ENCODE data around the gene RPRML.
A peak's percentile ranks its signal among the peaks of the same experiment; 100 is the strongest.
"Not testable (repeated sequence)": the region's sequence is repeated elsewhere in the genome, so short reads cannot be mapped to it uniquely, and the experiment has no call there.

Gene RPRML

GRCh38 chr17:46979147-46979863 is at the start of gene RPRML:
RPRML (minus strand) TSS chr17:46979253; CDS start chr17:46979007, 246 bp downstream.
- FAIRE-seq: no peak

DNA sequence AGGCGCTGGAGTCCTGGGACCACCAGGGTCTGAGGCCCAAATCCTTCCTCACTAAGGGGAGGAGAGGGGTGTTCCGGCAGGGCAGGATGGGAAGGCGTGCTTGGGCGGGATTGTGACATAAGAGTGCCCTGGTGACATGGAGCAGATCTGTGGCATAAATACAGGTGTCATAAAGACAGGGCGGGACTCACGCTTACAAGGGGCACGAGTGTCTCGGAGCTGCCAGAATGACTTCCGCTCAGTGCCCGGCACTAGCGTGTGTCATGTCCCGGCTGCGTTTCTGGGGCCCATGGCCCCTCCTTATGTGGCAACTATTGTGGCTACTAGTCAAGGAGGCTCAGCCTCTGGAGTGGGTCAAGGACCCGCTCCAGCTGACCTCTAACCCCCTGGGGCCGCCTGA is 37.9 kb upstream of the RPRML start:
- FAIRE-seq: not testable (repeated sequence)

DNA sequence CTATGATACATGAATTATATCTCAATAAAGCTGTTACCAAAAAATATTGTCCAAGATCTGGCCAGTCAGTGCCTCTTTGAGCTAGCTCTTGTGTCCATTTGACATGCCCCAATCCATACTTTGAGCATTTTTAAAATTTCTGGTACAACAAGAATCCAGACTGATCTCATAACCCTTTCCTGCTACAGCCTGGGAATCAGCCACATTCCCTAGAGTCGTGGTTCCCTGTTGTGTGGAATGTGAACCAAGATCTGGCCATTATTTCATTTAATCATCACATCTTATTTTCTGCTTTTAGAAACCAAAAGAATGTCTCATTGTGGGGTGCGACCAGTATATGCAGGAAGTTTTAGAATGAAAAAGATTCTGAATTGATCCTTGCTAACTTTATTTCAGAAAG is 34.3 kb upstream of the RPRML start:
- FAIRE-seq: no peak

DNA sequence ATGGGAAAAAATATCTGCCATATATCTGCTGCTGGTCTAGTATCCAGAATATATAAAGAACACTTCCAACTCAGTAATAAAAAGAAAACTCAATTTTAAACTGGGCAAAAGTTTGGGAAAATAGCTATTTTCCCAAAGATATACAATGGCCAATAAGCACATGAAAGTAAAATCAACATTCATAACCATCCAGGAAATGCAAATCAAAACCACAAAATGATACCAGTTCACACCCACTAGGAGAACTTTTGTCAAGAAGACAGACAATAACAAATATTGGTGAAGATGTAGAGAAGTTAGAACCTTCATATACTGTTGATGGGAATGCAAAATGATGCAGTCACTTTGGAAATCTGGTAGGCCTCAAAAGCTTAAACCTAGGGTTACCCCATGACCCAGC is 33.4 kb upstream of the RPRML start:
- no peak for FAIRE-seq

DNA sequence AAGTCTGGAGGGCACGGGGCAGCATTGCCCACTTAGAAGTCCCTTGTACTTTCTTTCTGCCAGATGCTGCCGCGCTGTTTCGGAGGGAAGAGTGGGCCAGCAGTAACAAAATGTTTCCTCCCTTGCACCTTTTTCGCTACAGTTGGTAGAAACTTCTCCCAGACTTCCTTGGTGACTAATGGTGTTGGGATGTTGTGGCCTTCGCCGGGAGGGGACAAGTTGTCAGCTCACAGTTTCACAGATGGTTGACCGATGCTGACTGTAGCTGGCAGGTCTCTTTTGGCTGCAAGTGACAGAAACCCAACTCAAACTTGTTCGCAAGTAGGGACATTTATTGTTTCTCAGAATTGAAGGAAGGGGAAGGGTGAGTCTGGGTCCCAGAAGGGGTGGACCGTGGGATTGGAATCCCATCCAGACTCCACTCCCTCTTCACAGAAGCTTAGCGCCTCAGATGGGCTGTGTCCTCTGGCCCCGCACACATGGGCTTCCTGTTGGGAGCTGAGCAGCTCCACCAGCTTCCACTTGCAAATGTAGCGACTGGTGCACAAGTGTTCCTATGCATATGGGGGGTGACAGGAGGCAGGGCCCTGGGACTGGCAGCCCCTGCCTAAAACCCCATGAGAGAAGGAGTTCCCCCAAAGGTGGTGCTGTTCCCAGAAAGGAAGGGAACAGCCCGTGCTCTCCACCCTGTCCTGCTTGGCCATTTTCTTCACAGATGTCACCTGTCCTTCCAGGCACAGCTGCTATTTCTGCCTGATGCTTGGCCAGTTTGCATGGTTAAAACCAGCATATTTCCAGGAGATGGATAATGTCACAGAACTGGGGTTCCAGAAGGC is 30.9 kb upstream of the RPRML start:
- FAIRE-seq: no peak

DNA sequence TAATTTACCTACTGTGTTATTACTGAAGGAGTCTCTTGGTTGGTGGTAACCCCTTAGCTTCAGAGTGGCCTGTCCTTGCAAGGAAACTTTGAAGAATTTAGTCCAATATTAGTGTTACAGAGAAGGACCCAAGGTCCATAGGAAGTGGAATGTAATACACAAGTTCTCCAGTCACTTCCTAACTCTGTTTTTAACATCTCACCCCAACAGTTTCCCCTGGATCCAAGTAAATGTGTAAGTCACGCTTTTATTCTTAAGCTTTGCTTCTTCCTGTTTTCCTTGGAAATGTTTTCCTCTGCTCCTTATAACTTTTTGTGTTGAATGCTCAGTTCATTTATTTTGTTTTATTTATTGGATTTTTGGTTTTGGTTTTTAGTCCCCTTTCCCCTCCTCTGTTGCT is 25.9 kb upstream of the RPRML start:
- FAIRE-seq: no peak

GRCh38 chr17:47003864-47004263 is 24.8 kb upstream of the RPRML start:
- FAIRE-seq: not testable (repeated sequence)

GRCh38 chr17:46995841-46996571 is 17.0 kb upstream of the RPRML start:
- FAIRE-seq: no peak

DNA sequence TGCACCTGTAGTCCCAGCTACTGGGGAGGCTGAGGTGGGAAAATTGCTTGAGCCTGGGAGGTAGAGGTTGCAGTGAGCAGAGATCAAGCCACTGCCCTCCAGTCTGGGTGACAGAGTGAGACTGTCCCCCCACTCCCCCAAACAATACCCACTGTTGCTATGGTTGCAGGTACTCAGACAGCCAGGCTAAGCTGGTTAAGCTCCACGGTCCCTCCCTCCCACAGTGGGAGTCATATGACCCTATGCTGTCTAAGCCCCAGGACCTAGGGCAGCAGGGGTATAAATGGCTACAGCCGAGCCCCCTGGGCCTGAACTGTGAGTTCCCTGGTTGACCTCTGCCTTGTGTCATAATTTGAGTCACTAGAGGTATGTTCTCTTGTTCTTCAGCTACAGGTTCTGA is 15.9 kb upstream of the RPRML start:
- no peak for FAIRE-seq

DNA sequence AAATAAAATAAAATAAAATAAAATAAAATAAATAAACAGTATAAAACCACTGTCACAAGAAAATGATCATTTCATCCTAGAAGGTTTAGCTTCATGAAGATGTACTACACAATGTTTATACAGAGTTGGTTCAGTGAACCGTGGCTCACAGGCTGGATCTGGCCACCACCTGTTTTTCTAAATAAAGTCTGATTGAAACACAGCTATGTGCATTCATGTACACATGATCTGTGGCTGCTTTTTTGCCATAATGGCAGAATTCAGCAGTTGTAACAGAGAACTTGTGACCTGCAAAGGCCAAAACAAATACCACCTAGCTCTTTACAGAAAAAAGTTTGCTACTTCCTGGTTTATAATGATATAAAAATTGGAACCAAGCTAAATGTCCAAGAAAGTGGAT is 12.6 kb upstream of the RPRML start:
- no peak for FAIRE-seq

GRCh38 chr17:46989637-46990431 is 10.8 kb upstream of the RPRML start:
- FAIRE-seq: no peak

DNA sequence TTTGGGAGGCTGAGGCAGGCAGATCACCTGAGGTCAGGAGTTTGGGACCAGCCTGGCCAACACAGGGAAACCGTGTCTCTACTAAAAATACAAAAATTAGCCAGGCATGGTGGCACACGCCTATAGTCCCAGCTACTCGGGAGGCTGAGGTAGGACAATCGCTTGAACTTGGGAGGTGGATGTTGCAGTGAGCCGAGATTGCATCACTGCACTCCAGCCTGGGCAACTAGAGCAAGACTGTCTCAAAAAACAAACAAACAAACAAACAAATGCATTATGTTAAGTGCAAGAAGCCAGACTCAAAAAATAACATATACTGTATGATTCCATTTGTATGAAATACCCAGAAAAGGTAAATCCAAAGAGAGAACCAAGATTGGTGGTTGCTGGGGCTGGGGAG is 8.9 kb upstream of the RPRML start:
- FAIRE-seq: not testable (repeated sequence)

- FAIRE-seq: no peak
These were observed 7.3 kb upstream of the RPRML start for GRCh38 chr17:46986366-46986765.

DNA sequence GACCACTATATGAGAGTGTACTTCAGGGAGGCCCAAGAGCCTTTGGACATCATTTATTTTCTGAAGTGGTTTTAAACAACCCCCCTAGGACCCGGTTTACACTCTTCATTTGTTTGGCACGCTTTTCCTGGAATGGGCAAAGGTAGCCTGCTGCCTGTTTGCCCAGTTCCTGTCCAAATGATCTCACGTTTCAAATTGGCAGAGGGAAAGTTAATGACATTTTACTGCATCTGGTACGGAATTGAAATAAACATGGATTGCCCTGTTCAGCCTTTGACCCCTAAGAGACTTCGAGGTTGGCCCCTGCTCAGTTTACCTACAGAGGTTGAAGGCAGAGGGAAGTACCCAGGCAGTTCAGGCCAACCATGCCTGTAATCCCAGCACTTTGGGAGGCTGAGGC is 5.8 kb upstream of the RPRML start:
- FAIRE-seq: peak; percentile 65

GRCh38 chr17:46984341-46984740 is 5.3 kb upstream of the RPRML start:
- FAIRE-seq: no peak

DNA sequence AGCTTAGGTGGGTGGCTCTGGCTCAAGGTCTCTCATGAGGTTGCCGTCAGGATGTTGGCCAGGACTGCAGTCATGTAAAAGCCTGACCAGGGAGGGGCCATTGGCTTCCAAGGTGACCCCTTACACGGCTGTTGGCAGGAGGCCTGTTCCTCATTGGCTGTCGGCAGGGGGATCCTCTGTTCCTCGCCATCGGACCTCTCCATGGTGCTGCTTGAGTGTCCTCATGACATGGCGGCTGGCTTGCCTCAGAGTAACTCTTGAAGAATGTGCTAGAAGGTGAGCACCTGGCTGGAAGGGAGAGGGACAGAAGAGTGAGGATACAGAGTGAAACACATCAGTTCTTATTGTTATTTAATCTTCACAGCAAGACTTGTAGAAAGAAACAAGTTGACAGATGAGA is 4.7 kb upstream of the RPRML start:
- no peak for FAIRE-seq

- no peak for FAIRE-seq
These were observed 3.5 kb upstream of the RPRML start for GRCh38 chr17:46982577-46982976.

DNA sequence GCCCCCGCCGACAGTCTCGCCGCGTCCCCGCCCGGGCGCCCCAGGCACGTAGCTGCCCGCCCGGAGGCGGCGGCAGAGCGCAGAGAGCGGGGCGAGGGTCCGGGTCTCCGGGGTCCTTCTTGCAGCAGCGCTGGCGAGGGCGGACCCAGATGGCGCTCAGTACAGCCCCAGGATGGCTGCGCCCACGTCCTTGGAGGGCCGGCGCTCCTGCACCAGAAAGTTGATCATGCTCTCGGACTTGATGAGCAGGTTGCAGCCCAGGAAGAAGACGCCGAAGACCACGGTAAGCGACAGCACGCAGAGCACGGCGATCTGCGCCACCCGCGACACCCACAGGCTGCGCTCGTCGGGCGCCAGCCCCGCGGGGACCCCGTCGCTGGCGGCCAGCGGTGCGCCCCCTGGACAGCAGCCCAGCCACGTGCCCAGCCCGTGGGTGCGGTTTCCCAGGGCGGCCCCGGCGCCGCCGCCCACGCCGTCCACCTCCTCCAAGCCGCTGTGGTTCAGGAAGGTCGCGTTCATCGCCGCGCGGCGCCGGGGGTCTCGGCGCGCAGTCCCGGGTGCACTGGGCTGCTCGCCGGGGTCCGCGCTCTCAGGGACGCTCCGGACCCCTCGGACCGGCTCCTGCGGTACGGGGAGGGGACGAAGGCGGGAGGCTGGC is 435 bp downstream of the RPRML start:
- no peak for FAIRE-seq

DNA sequence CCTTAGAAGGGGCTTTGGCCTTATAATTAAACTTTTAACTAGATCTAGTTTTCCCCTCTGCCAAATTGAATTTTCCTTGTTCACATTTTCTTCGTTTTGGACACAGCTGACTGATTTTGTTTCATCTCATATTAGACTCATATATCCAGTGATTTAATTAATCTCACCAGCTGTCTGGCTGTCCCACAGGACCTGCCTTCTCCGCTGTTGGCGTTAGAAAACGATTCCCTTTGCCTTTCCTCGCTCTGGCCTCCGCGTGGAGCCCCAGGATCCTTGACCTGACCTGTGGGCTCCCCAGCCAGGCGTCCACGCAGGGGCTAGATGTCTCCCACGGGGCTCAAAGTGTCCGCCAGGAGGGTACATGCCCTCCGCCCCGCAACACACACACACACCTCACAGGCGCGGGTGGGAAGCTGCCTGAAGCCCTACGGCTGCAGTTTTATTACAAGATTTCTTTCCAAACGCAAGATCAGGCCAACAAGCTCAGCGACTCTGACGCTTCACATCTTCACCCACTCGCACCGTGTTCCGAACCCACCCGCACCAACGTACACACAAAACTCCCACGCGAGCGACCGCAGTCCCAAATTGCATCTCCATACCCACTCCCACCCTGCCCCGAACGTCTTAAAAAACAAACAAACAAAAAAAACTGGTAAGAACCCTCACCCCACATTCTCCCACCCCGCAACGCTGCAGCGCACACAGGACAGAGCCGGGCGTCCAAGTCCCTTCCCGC is 1.1 kb downstream of the RPRML start:
- no peak for FAIRE-seq

DNA sequence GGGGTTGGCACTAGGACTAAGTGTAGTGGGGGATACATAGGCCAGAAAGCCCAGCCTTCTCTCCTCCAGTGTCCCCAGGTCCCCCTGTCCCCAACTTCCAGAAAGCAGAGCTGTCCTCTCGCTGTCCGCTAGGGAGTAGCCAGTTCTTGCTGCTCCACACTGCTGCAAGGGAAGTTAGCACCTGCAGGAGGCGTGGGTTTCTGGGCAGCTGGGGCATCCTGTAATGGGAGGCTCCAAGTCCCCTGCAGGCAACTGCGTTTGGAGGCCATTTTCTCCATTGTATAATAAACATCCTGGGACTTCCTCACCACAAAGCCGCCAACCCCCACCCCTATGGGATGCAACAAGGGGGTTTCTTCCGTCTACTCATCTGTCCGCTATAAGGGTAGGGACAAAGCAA is 1.7 kb downstream of the RPRML start:
- FAIRE-seq: no peak

GRCh38 chr17:46976626-46977270 is 2.3 kb downstream of the RPRML start:
- FAIRE-seq: no peak

All from islet of Langerhans (tissue), 1 donor.